Measurements from ENCODE around the gene TMIGD2.
"Not testable (repeated sequence)": the region's sequence is repeated elsewhere in the genome, so short reads cannot be mapped to it uniquely, and the experiment has no call there.

TMIGD2 gene

GRCh38 chr19:4245938-4246337 is 56.3 kb downstream of the TMIGD2 start:
- Histone ChIP-seq H3K4me3 (ENCODE audit: low read length) (peak overlapping the region; percentile 85; the same call in 1 of the 2 replicates), H3K36me3 (ENCODE audit: insufficient read depth, low read depth, low read length) (peaks cover 25% of the 10 kb centered on the region), H3K27ac (ENCODE audit: low read length) (peak overlapping the region; percentile 46), H3K9ac (ENCODE audit: low read depth, low read length) (peak overlapping the region; percentile 89; the same call in 1 of the 2 replicates)
- not testable (repeated sequence) for H3K4me1 ChIP-seq (ENCODE audit: insufficient read depth, low read length); H3K9me3 ChIP-seq (ENCODE audit: insufficient read depth, low read depth, low read length); H3K27me3 ChIP-seq (ENCODE audit: insufficient read depth, low read length)
